Pancreas (tissue), 10 donors: Measurements from ENCODE around the gene CTDP1. TPM values are rescaled to one million over a fixed set of nuclear protein-coding genes. Genes with fewer than 3 reads are reported as not detected.

Source experiments
- ATAC-seq, 4 donors: fragments of 200-7000 bp; cut with Tn5 transposase; one replicate each; pipeline versions ENCODE4 v1.8.0 to v1.9.1; 2020; ENCODE audit warnings: mild to moderate bottlenecking in 4 of 4, moderate library complexity in 4 of 4
- DNase-seq, 6 donors: peaks; one replicate each; pipeline ENCODE4 v3.0.0-alpha.2; 2020
- FAIRE-seq: peaks from 2 replicates; lab custom pipeline; 2012; peaks lifted over from hg19 to GRCh38; lab: Jason Lieb, UNC
- H3K27ac ChIP-seq, 4 donors: fragments of 200-600 bp; sonication (generic); 1 replicate in 3 of 4; 2 replicates in 1 of 4; pipeline versions ENCODE4 v1.5.0 to v1.8.0; 2020
- H3K27me3 ChIP-seq, 4 donors: fragments of 200-600 bp; one replicate each; pipeline ENCODE4 v1.8.0; 2021
- H3K36me3 ChIP-seq, 3 donors: fragments of 200-600 bp; sonication (generic) in 1 of 3; one replicate each; pipeline versions ENCODE4 v1.5.0 to v1.8.0; 2020 to 2021
- H3K4me1 ChIP-seq, 3 donors: fragments of 200-600 bp; one replicate each; pipeline ENCODE4 v1.8.0; 2021
- H3K4me3 ChIP-seq, 4 donors: fragments of 200-600 bp; sonication (generic) in 2 of 4; one replicate each; pipeline versions ENCODE4 v1.5.0 to v1.8.0; 2020 to 2021
- H3K9me3 ChIP-seq, 4 donors: fragments of 200-600 bp; one replicate each; pipeline ENCODE4 v1.8.0; 2021
- WGBS, 2 donors: extraction: QIAGEN DNeasy Blood & Tissue Kit; methylation state at CpG; one replicate each; pipeline ENCODE4 v1.1.7; 2013; 5-methylcytosine and 5-hydroxymethylcytosine counted together
- intact Hi-C, 3 donors: fragments of 100-400 bp; cut with DNase I; formaldehyde crosslinking; loops; one replicate each; pipeline versions ENCODE4 v1.11.1 to v1.14.2; 2022
- polyA plus RNA-seq, 2 donors: library from polyadenylated mRNA; stranded (reverse); fragments of 200-250 nt; gene quantifications; one replicate each; pipeline ENCODE4 v1.2.3, GENCODE V29; 2013
- total RNA-seq, 6 donors: library from RNA; stranded (reverse); fragmentation: NEBNext Ultra II Directional in 4 of 6; extraction: Animal tissue kit (Norgen Biotek cat#: 25700) in 4 of 6; gene quantifications; one replicate each; pipeline versions ENCODE4 v1.2.1 to v1.2.4, GENCODE V29; 2021 to 2023
- TF ChIP-seq, protein P1 (sequence below), 4 donors: fragments of 200-600 bp; sonication (generic) in 3 of 4; IDR thresholded peaks; one replicate each; pipeline versions ENCODE4 v1.5.0 to v1.8.0; 2021; ENCODE audit warnings: antibody characterized with exemption in 4 of 4
- donor health status: healthy with polysubstance abuse.
- donor health status: DM: no; HTN: no; CAD: no; lungs with moderate emphysema.
- donor health status: DM: no; HTN: no; CAD: no.
- donor health status: control.
- donor health status: control.
- donor health status: Bipolar disorder and iron deficiency.
- donor health status: DM: yes; HTN: yes; CAD: no.
- donor health status: DM: no; HTN: no; CAD: no.
- donor health status: DM: no; HTN: no; CAD: no.
- donor health status: DM: yes; HTN: yes; CAD: no.

CTDP1 gene
- total and polyA plus RNA-seq, 8 donors = 9.8 to 14.4 (median 10.5) TPM

DNA sequence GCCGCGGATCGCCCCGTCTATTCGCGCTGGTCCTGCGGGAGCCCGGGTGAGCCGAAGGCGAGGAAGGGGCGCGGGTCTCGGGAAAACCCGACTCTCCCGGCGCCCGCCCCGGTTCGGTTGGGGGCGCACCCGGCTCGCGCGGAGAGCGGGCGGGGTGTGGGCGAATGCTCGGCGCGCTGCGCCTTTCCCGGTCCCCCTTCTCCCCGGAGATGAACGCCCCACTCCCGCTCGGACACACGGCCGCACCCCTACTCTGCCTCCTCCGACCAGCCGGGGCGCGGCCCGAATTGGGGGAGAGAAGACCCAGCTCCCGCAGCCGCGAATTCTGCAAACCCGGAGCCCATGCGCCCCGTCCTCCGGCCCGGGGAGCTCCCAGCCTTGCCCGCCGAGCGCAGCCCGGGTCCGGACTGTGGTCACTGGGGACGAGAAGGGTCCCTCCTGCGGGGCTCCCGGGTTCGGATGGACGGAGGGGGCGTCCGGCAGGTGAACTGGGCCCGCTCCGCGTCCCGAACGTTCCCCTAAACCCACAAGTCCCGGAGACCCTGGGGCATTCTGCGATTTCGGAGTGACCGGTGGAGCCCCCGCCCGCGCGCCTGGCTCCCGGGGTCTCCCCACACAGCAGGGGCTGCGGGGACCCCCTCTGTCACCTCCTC lies 118.9 kb downstream of the CTDP1 start:
- 0 to 1% methylated on average over 37 to 78 of the region's 78 CpGs for WGBS, 2 donors
- Histone ChIP-seq H3K4me1 (peaks cover 0 to 12% (median 9%) of the 10 kb centered on the region in 3 donors), H3K27me3 (peaks cover 0 to 28% (median 5%) of the 10 kb centered on the region in 4 donors), H3K36me3 (no peaks in the 10 kb centered on the region), H3K27ac (no peak overlapping the region), H3K9me3 (no peaks in the 10 kb centered on the region), H3K4me3 (peak overlapping the region in 2 of 4 donors; percentile 9 to 42)
- intact Hi-C loops = no loop called here
- DNase-seq (peak in 1 of 6 donors; percentile 59), ATAC-seq (peak in 1 of 4 donors; percentile 31), FAIRE-seq (no peak)
- TF ChIP-seq, protein P1, sequence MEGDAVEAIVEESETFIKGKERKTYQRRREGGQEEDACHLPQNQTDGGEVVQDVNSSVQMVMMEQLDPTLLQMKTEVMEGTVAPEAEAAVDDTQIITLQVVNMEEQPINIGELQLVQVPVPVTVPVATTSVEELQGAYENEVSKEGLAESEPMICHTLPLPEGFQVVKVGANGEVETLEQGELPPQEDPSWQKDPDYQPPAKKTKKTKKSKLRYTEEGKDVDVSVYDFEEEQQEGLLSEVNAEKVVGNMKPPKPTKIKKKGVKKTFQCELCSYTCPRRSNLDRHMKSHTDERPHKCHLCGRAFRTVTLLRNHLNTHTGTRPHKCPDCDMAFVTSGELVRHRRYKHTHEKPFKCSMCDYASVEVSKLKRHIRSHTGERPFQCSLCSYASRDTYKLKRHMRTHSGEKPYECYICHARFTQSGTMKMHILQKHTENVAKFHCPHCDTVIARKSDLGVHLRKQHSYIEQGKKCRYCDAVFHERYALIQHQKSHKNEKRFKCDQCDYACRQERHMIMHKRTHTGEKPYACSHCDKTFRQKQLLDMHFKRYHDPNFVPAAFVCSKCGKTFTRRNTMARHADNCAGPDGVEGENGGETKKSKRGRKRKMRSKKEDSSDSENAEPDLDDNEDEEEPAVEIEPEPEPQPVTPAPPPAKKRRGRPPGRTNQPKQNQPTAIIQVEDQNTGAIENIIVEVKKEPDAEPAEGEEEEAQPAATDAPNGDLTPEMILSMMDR (IDR thresholded peaks at IDR 0.05) = no peak

DNA sequence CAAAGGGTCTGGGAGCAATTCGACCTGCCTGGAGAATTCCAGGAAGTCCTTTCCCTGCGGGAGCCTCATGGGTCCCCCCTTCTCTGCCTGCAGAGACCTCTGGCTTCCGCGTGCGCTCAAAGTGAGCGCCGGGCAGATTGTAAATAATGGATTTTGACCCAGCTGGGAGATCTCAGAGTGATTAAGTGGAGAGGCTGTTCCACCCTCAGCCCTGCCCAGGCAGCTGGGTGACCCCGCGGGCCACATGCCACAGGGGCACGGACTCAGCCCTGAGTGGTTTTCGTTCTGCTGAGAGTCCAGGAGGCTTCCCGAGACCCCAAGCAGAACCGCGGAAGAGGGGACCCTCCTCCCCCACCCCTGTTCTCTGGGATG lies 119.4 kb downstream of the CTDP1 start:
- ATAC-seq = peak in 1 of 4 donors; percentile 37
- H3K27me3 ChIP-seq = peaks cover 0 to 28% (median 5%) of the 10 kb centered on the region in 4 donors

DNA sequence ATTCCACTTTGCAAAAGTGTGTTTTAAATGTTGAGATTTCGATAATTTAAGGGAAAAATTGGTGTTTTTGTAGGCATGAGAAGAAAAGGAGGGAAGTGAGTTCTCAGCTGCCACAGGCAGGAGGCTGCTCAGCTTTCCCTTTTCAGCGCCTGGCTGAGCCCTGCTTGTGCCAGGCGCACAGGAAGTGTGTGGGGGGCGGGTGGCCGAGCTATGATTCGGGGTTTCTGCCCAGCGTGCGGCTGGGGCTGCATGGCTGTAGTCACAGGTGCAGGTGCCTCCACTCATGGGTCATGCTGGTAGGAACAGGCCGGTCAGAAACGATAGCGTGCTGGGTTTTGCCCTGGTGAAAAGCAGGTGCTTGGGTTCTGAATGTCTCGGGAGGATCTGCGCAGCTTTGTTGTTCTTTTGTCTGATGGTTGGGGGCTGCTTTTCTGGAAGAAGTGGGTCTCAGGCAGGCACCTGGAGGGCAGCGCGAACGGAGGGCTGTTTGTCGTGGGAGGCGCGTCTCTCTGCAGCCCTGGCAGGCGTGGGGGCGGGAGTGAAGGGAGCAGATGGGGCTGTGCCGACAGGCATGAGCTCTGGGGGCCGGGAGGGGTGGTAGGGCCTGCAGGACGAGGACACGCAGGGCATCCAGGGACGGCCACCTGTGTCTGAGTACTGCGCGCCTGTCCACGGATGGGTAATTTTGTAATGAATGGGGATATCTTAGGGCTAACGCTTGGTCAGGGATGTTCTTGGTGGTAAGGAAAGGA lies 120.2 kb downstream of the CTDP1 start:
- Histone ChIP-seq H3K27me3 (peaks cover 0 to 28% (median 5%) of the 10 kb centered on the region in 4 donors), H3K4me3 (no peak overlapping the region), H3K36me3 (no peaks in the 10 kb centered on the region), H3K4me1 (peaks cover 0 to 12% (median 9%) of the 10 kb centered on the region in 3 donors), H3K27ac (no peak overlapping the region), H3K9me3 (no peaks in the 10 kb centered on the region)
- FAIRE-seq (no peak), DNase-seq (peak in 2 of 6 donors; percentile 49 to 63), ATAC-seq (no peak)
- 59 to 67% methylated on average over 30 of the region's 30 CpGs for WGBS, 2 donors
- intact Hi-C loops = no loop called here
- TF ChIP-seq, protein P1 (IDR thresholded peaks at IDR 0.05) = no peak

More for the DNA sequence above, 119.4 kb downstream of the CTDP1 start:
- Histone ChIP-seq H3K4me3 (peak overlapping the region in 2 of 4 donors; percentile 9 to 42), H3K4me1 (peaks cover 0 to 12% (median 9%) of the 10 kb centered on the region in 3 donors), H3K36me3 (no peaks in the 10 kb centered on the region), H3K27ac (no peak overlapping the region), H3K9me3 (no peaks in the 10 kb centered on the region)
- TF ChIP-seq, protein P1 (IDR thresholded peaks at IDR 0.05) = no peak
- no peak for FAIRE-seq
- peak in 2 of 6 donors; percentile 35 to 48 for DNase-seq
- WGBS, 2 donors = 1 to 4% methylated on average over 14 of the region's 14 CpGs
- intact Hi-C loops = no loop called here

DNA sequence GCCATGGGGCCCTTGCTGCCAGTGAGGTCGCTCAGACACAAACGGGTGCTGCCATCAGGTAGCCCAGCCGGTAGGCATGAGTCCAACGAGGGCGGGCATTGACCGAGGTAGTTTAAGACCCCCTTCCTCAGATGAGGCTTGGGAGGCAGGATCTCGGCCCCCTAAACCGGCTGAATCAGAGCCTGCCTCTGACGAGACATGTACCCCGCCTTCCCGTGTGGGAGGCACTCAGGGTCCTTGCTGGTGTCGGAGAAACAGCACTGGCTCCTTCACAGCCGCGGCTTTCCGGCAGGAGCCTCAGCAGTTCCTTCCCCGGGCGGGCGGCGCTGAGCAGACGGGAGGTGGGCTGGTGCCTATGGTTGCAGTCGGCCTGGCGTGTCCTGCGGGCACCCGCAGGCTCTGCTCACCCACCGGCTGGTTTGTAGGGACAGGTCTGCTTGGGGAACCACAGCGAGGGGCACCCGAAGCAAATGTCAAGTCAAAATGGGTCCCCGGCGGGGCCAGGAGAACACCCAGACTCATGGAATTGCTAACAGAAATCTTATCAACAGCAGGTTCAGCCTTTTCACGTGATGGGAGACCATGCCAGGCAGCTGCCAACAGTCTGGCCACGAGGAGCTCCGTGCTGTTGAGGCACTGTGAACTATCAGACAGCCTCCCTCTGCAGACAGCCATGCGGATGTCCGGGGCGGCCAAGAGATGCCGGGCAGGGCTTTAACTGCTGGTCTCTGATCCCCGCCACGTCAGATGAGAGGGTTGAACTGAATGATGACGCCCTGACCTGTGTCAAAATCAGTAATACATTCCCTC lies 121.0 kb downstream of the CTDP1 start:
- DNase-seq = peak in 1 of 6 donors; percentile 60
- H3K4me3 ChIP-seq = no peak overlapping the region
- H3K4me1 ChIP-seq = peaks cover 0 to 12% (median 9%) of the 10 kb centered on the region in 3 donors
- no peaks in the 10 kb centered on the region for H3K9me3 ChIP-seq
- WGBS, 2 donors = 83 to 87% methylated on average over 39 of the region's 39 CpGs
- ATAC-seq = no peak
- FAIRE-seq = no peak
- H3K27ac ChIP-seq = no peak overlapping the region
- H3K36me3 ChIP-seq = no peaks in the 10 kb centered on the region
- TF ChIP-seq, protein P1 (IDR thresholded peaks at IDR 0.05) = no peak
- H3K27me3 ChIP-seq = peaks cover 0 to 28% (median 5%) of the 10 kb centered on the region in 4 donors
- intact Hi-C loops = no loop called here
